Right atrium auricular region (tissue), 2 donors: ENCODE results near the gene EPB41L5. TPM values are rescaled to one million over a fixed set of nuclear protein-coding genes. Genes with fewer than 3 reads are reported as not detected.
"Not testable (repeated sequence)": the region's sequence is repeated elsewhere in the genome, so short reads cannot be mapped to it uniquely, and the experiment has no call there.

Source experiments
- DNase-seq: peaks from one replicate; pipeline ENCODE4 v3.0.0-alpha.2; 2019; ENCODE audit warnings: low spot score
- H3K27ac ChIP-seq, 2 donors: fragments of 200-600 bp; sonication (generic); 1 replicate in 1 of 2; 2 replicates in 1 of 2; pipeline ENCODE4 v1.5.1; 2016 to 2019
- H3K27me3 ChIP-seq, 2 donors: fragments of 200-600 bp; sonication (generic); one replicate each; pipeline versions ENCODE4 v1.5.1 to v1.6.0; 2017 to 2019
- H3K36me3 ChIP-seq: fragments of 200-600 bp; sonication (generic); one replicate; pipeline ENCODE4 v1.5.1; 2016
- H3K4me1 ChIP-seq, 2 donors: fragments of 200-600 bp; sonication (generic); one replicate each; pipeline versions ENCODE4 v1.5.1 to v1.6.0; 2017 to 2019
- H3K4me3 ChIP-seq, 2 donors: fragments of 200-600 bp; sonication (generic); 1 replicate in 1 of 2; 2 replicates in 1 of 2; pipeline ENCODE4 v1.5.1; 2017 to 2019; ENCODE audit warnings: mild to moderate bottlenecking in 1 of 2, moderate library complexity in 1 of 2
- H3K9me3 ChIP-seq, 2 donors: fragments of 200-600 bp; sonication (generic); one replicate each; pipeline ENCODE4 v1.5.1; 2019
- CTCF ChIP-seq, 2 donors: fragments of 200-600 bp; sonication (generic); IDR thresholded peaks; one replicate each; pipeline ENCODE4 v1.5.1; 2019; ENCODE audit warnings: antibody characterized with exemption in 2 of 2
- total RNA-seq, 2 donors: library from RNA; depleted of rRNA; stranded (reverse); fragments of >200 nt; gene quantifications; one replicate each; pipeline ENCODE4 v1.1.0, GENCODE V29; 2016

The EPB41L5 gene
- total RNA-seq, 2 donors from 2014 or later: 7.9 to 15.4 TPM

- Histone ChIP-seq H3K27ac (no peak overlapping the region), H3K9me3 (peaks cover 0 to 36% of the 10 kb centered on the region in 2 donors), H3K4me1 (no peaks in the 10 kb centered on the region), H3K27me3 (no peaks in the 10 kb centered on the region), H3K4me3 (no peak overlapping the region), H3K36me3 (no peaks in the 10 kb centered on the region)
- TF ChIP-seq CTCF (IDR thresholded peaks at IDR 0.05): no peak
- DNase-seq: no peak
Measured at GRCh38 chr2:120192280-120192679, 179.4 kb downstream of the EPB41L5 start.

GRCh38 chr2:120195553-120195952, 182.7 kb downstream of the EPB41L5 start:
- H3K27ac ChIP-seq: no peak overlapping the region
- no peak for DNase-seq
- H3K4me1 ChIP-seq: no peaks in the 10 kb centered on the region
- peaks cover 0 to 52% of the 10 kb centered on the region in 2 donors for H3K9me3 ChIP-seq
- H3K4me3 ChIP-seq: no peak overlapping the region
- no peak for TF ChIP-seq CTCF (IDR thresholded peaks at IDR 0.05)
- no peaks in the 10 kb centered on the region for H3K36me3 ChIP-seq
- no peaks in the 10 kb centered on the region for H3K27me3 ChIP-seq

GRCh38 chr2:120199817-120200459, 187.1 kb downstream of the EPB41L5 start:
- H3K36me3 ChIP-seq, H3K4me3 ChIP-seq, H3K27ac ChIP-seq, DNase-seq, H3K27me3 ChIP-seq: not testable (repeated sequence)
- H3K4me1 ChIP-seq: peaks cover 0 to 16% of the 10 kb centered on the region in 2 donors
- H3K9me3 ChIP-seq: peaks cover 0 to 28% of the 10 kb centered on the region in 2 donors

GRCh38 chr2:120203251-120204021, 190.6 kb downstream of the EPB41L5 start:
- H3K36me3 ChIP-seq: no peaks in the 10 kb centered on the region
- H3K4me3 ChIP-seq: no peak overlapping the region
- H3K27me3 ChIP-seq: no peaks in the 10 kb centered on the region
- H3K27ac ChIP-seq: no peak overlapping the region
- no peak for TF ChIP-seq CTCF (IDR thresholded peaks at IDR 0.05)
- H3K9me3 ChIP-seq: peaks cover 0 to 6% of the 10 kb centered on the region in 2 donors
- H3K4me1 ChIP-seq: peaks cover 0 to 16% of the 10 kb centered on the region in 2 donors
- no peak for DNase-seq

GRCh38 chr2:120204022-120204405, 191.1 kb downstream of the EPB41L5 start:
- H3K9me3 ChIP-seq: peaks cover 0 to under 1% of the 10 kb centered on the region in 2 donors
- no peaks in the 10 kb centered on the region for H3K36me3 ChIP-seq
- H3K27ac ChIP-seq: no peak overlapping the region
- peaks cover 0 to 16% of the 10 kb centered on the region in 2 donors for H3K4me1 ChIP-seq
- TF ChIP-seq CTCF (IDR thresholded peaks at IDR 0.05): no peak
- no peaks in the 10 kb centered on the region for H3K27me3 ChIP-seq
- DNase-seq: no peak
- no peak overlapping the region for H3K4me3 ChIP-seq

- H3K27ac ChIP-seq: no peak overlapping the region
- H3K9me3 ChIP-seq: no peaks in the 10 kb centered on the region
Measured at GRCh38 chr2:120204417-120204816, 191.5 kb downstream of the EPB41L5 start.

More at GRCh38 chr2:120204417-120204816, 191.5 kb downstream of the EPB41L5 start:
- DNase-seq: no peak
- Histone ChIP-seq H3K4me1 (peaks cover 0 to 16% of the 10 kb centered on the region in 2 donors), H3K27me3 (no peaks in the 10 kb centered on the region), H3K36me3 (no peaks in the 10 kb centered on the region), H3K4me3 (no peak overlapping the region)
- TF ChIP-seq CTCF (IDR thresholded peaks at IDR 0.05): no peak
